HCT116 (cell line): Measurements from ENCODE around the gene CEP131. TPM values are rescaled to one million over a fixed set of nuclear protein-coding genes. Genes with fewer than 3 reads are reported as not detected.

Experiments
- ATAC-seq: fragments of 200-7000 bp; cut with Tn5 transposase; 2 replicates; pipeline ENCODE4 v1.9.1; 2020; ENCODE audit warnings: mild to moderate bottlenecking, moderate library complexity
- BruUV-seq: library from RNA; stranded (reverse); fragments of 400-500 nt; replicated peaks from 2 replicates; lab custom pipeline; 2021; lab: Mats Ljungman, UMichigan
- CTCF ChIA-PET: fragments of 300-600 bp; sonication (Branson Sonifier 250); formaldehyde crosslinking; loops from one replicate; lab custom pipeline; 2021; ENCODE audit warnings: antibody characterized with exemption; lab: Charles Lee
- POLR2A ChIA-PET: fragments of 300-600, 350-600 bp; sonication (Branson Sonifier 250); formaldehyde crosslinking; loops from one replicate; lab custom pipeline; 2021; ENCODE audit warnings: antibody characterized with exemption; lab: Charles Lee
- RAD21 ChIA-PET, 2 experiments: fragments of 300-600 bp; sonication (Branson Sonifier 250); formaldehyde crosslinking; loops; one replicate each; lab custom pipeline; 2023; ENCODE audit warnings: low total read pairs in 2 of 2; ENCODE audit not compliant: uncharacterized antibody in 2 of 2, unreplicated experiment in 2 of 2, low non-redundant PET in 1 of 2; lab: Charles Lee
- DNase-seq: peaks from one replicate; pipeline ENCODE4 v3.0.0-alpha.2; 2010; ENCODE audit warnings: low read depth, low spot score
- H2AFZ ChIP-seq: fragments of 200-600 bp; shearing (Covaris generic), sonication (generic); 2 replicates; pipeline ENCODE4 v1.6.1; 2017; ENCODE audit warnings: low read depth, mixed run types, mixed read lengths, antibody characterized with exemption, low read length; ENCODE audit not compliant: poor library complexity, severe bottlenecking
- H3K27ac ChIP-seq: 2 replicates; pipeline ENCODE4 v1.5.1; 2012; ENCODE audit warnings: low read depth, low read length
- H3K27me3 ChIP-seq: fragments of 200-600 bp; sonication (generic); 2 replicates; pipeline ENCODE4 v1.6.1; 2016; ENCODE audit warnings: mixed run types, low read length, mixed read lengths; ENCODE audit not compliant: insufficient read depth
- H3K36me3 ChIP-seq, 2 experiments: fragments of 200-500 bp in 1 of 2; fragments of 200-600 bp in 1 of 2; sonication (Bioruptor generic) in 1 of 2; sonication (generic) in 1 of 2; 2 replicates each; pipeline versions ENCODE4 v1.5.1 to v1.6.1; 2014 to 2016; ENCODE audit warnings: low read length in 2 of 2, inconsistent platforms in 1 of 2, mixed read lengths in 1 of 2, mixed run types in 1 of 2; ENCODE audit not compliant: insufficient read depth in 2 of 2, control insufficient read depth in 1 of 2
- H3K4me1 ChIP-seq, 2 experiments: fragments of 200-600 bp in 1 of 2; sonication (generic) in 1 of 2; 2 replicates each; pipeline versions ENCODE4 v1.5.1 to v1.6.1; 2012 to 2017; ENCODE audit warnings: low read length in 2 of 2, inconsistent platforms in 1 of 2, mild to moderate bottlenecking in 1 of 2, mixed read lengths in 1 of 2, mixed run types in 1 of 2, moderate library complexity in 1 of 2; ENCODE audit not compliant: insufficient read depth in 2 of 2, control insufficient read depth in 1 of 2
- H3K4me2 ChIP-seq: fragments of 200-600 bp; sonication (generic); 2 replicates; pipeline ENCODE4 v1.6.1; 2017; ENCODE audit warnings: mixed run types, low read length, mixed read lengths
- H3K4me3 ChIP-seq, 2 experiments: fragments of 200-600 bp in 1 of 2; sonication (generic) in 1 of 2; replicated peaks in 1 of 2; 2 replicates each; pipeline ENCODE4 v1.5.1; 2011 to 2016; ENCODE audit warnings: low read length in 2 of 2, control low read depth in 1 of 2, low read depth in 1 of 2, mild to moderate bottlenecking in 1 of 2, mixed read lengths in 1 of 2, mixed run types in 1 of 2
- H3K79me2 ChIP-seq: fragments of 200-600 bp; sonication (generic); 2 replicates; pipeline ENCODE4 v1.6.1; 2017; ENCODE audit warnings: mild to moderate bottlenecking, mixed run types, low read length, moderate library complexity, mixed read lengths; ENCODE audit not compliant: insufficient read depth
- H3K9ac ChIP-seq: fragments of 200-600 bp; sonication (generic); 2 replicates; pipeline ENCODE4 v1.6.1; 2016; ENCODE audit warnings: low read length, mixed read lengths
- H3K9me2 ChIP-seq: fragments of 200-600 bp; sonication (generic), shearing (Covaris generic); 2 replicates; pipeline ENCODE4 v1.6.1; 2017; ENCODE audit warnings: mixed run types, mild to moderate bottlenecking, moderate library complexity; ENCODE audit not compliant: insufficient read depth
- H3K9me3 ChIP-seq, 2 experiments: fragments of 200-500 bp in 1 of 2; fragments of 200-600 bp in 1 of 2; sonication (Bioruptor generic) in 1 of 2; sonication (generic) in 1 of 2; 2 replicates each; pipeline ENCODE4 v1.6.1; 2014 to 2017; ENCODE audit warnings: low read length in 2 of 2, mixed read lengths in 2 of 2, inconsistent platforms in 1 of 2, low read depth in 1 of 2, mild to moderate bottlenecking in 1 of 2, mixed run types in 1 of 2, moderate library complexity in 1 of 2; ENCODE audit not compliant: control insufficient read depth in 1 of 2, insufficient read depth in 1 of 2
- H4K20me1 ChIP-seq: fragments of 200-600 bp; sonication (generic), shearing (Covaris generic); 2 replicates; pipeline ENCODE4 v1.6.1; 2017; ENCODE audit warnings: mixed run types, mild to moderate bottlenecking, moderate library complexity; ENCODE audit not compliant: insufficient read depth
- CEBPB ChIP-seq: IDR thresholded peaks from 2 replicates; pipeline ENCODE4 v1.6.1; 2012; ENCODE audit warnings: low read depth
- EZH2 ChIP-seq: fragments of 200-600 bp; sonication (generic); IDR thresholded peaks from 2 replicates; pipeline ENCODE4 v1.6.1; 2017; ENCODE audit warnings: antibody characterized with exemption, mixed run types
- POLR2A ChIP-seq: IDR thresholded peaks from 2 replicates; pipeline ENCODE4 v1.7.0; 2011; ENCODE audit warnings: borderline replicate concordance; ENCODE audit not compliant: insufficient read depth, insufficient read length; ENCODE audit errors: extremely low read depth
- SIN3A ChIP-seq: IDR thresholded peaks from 2 replicates; pipeline ENCODE4 v1.6.1; 2012; ENCODE audit warnings: low read depth
- SRF ChIP-seq: IDR thresholded peaks from 2 replicates; pipeline ENCODE4 v1.6.1; 2012; ENCODE audit warnings: low read depth
- TCF7L2 ChIP-seq: IDR thresholded peaks from 2 replicates; pipeline ENCODE4 v1.7.0; 2011; ENCODE audit warnings: borderline replicate concordance, inconsistent platforms; ENCODE audit not compliant: insufficient read depth, insufficient read length; ENCODE audit errors: extremely low read depth
- ZNF274 ChIP-seq: fragments of 200-500 bp; sonication (Bioruptor generic); IDR thresholded peaks from 2 replicates; pipeline ENCODE4 v1.6.1; 2014; ENCODE audit warnings: mild to moderate bottlenecking, low read depth, low read length, inconsistent platforms
- intact Hi-C: fragments of 100-400 bp; cut with micrococcal nuclease; formaldehyde crosslinking; loops from 2 replicates; pipeline ENCODE4 v1.10.0; 2022
- total RNA-seq: library from RNA; stranded (reverse); gene quantifications from one replicate; pipeline ENCODE4 v1.2.1, GENCODE V29; 2021; ENCODE audit not compliant: unreplicated experiment
- TF ChIP-seq, protein P1 (sequence below): IDR thresholded peaks from 2 replicates; pipeline ENCODE4 v1.6.1; 2011; ENCODE audit warnings: mild to moderate bottlenecking, low read length, moderate library complexity; ENCODE audit not compliant: insufficient replicate concordance; ENCODE audit errors: extremely low read depth
- TF ChIP-seq, protein P2 (sequence below): IDR thresholded peaks from 2 replicates; pipeline ENCODE4 v1.6.1; 2012; ENCODE audit warnings: low read depth

The CEP131 gene
- total RNA-seq, 1 experiment from 2014 or later: 30.2 TPM

- Histone ChIP-seq H3K27me3 (no peaks in the 10 kb centered on the region), H3K36me3 (no peaks in the 10 kb centered on the region), H3K4me3 (no peak overlapping the region), H3K9ac (no peak overlapping the region), H3K4me1 (no peaks in the 10 kb centered on the region), H3K27ac (no peak overlapping the region), H4K20me1 (no peaks in the 10 kb centered on the region), H3K79me2 (no peaks in the 10 kb centered on the region), H2AFZ (no peak overlapping the region), H3K4me2 (no peak overlapping the region), H3K9me3 (peaks cover 0 to 6% of the 10 kb centered on the region in 2 experiments; a peak in 1 of 4 replicates), H3K9me2 (no peaks in the 10 kb centered on the region)
- RAD21 ChIA-PET: no interaction called here
- no peak for ATAC-seq
- no peak for TF ChIP-seq SRF
- TF ChIP-seq EZH2: no peak
- TF ChIP-seq, protein P1, sequence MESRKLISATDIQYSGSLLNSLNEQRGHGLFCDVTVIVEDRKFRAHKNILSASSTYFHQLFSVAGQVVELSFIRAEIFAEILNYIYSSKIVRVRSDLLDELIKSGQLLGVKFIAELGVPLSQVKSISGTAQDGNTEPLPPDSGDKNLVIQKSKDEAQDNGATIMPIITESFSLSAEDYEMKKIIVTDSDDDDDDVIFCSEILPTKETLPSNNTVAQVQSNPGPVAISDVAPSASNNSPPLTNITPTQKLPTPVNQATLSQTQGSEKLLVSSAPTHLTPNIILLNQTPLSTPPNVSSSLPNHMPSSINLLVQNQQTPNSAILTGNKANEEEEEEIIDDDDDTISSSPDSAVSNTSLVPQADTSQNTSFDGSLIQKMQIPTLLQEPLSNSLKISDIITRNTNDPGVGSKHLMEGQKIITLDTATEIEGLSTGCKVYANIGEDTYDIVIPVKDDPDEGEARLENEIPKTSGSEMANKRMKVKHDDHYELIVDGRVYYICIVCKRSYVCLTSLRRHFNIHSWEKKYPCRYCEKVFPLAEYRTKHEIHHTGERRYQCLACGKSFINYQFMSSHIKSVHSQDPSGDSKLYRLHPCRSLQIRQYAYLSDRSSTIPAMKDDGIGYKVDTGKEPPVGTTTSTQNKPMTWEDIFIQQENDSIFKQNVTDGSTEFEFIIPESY: no peak
- TF ChIP-seq ZNF274: no peak
- TF ChIP-seq TCF7L2: no peak
- TF ChIP-seq CEBPB: no peak
- TF ChIP-seq SIN3A: no peak
- TF ChIP-seq POLR2A: no peak
- TF ChIP-seq, protein P2, sequence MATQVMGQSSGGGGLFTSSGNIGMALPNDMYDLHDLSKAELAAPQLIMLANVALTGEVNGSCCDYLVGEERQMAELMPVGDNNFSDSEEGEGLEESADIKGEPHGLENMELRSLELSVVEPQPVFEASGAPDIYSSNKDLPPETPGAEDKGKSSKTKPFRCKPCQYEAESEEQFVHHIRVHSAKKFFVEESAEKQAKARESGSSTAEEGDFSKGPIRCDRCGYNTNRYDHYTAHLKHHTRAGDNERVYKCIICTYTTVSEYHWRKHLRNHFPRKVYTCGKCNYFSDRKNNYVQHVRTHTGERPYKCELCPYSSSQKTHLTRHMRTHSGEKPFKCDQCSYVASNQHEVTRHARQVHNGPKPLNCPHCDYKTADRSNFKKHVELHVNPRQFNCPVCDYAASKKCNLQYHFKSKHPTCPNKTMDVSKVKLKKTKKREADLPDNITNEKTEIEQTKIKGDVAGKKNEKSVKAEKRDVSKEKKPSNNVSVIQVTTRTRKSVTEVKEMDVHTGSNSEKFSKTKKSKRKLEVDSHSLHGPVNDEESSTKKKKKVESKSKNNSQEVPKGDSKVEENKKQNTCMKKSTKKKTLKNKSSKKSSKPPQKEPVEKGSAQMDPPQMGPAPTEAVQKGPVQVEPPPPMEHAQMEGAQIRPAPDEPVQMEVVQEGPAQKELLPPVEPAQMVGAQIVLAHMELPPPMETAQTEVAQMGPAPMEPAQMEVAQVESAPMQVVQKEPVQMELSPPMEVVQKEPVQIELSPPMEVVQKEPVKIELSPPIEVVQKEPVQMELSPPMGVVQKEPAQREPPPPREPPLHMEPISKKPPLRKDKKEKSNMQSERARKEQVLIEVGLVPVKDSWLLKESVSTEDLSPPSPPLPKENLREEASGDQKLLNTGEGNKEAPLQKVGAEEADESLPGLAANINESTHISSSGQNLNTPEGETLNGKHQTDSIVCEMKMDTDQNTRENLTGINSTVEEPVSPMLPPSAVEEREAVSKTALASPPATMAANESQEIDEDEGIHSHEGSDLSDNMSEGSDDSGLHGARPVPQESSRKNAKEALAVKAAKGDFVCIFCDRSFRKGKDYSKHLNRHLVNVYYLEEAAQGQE: no peak
- POLR2A ChIA-PET: no interaction called here
- intact Hi-C loops: no loop called here
- CTCF ChIA-PET: no interaction called here
- BruUV-seq: no TSS peak
- no peak for DNase-seq
These were observed 42.9 kb downstream of the CEP131 start for GRCh38 chr17:81179861-81180260.
